HepG2 (cell line): ENCODE results near the gene SEPTIN12. TPM values are rescaled to one million over a fixed set of nuclear protein-coding genes. Genes with fewer than 3 reads are reported as not detected.
A peak's percentile ranks its signal among the peaks of the same experiment; 100 is the strongest.

ENCODE experiments used
- ATF1 ChIP-seq: IDR thresholded peaks from 2 replicates; pipeline ENCODE4 v1.6.1; 2016; ENCODE audit warnings: mild to moderate bottlenecking, control low read depth
- ATF7-NPFF ChIP-seq: sonication (generic); formaldehyde crosslinking; IDR thresholded peaks from 2 replicates; pipeline ENCODE4 v1.8.1; 2023; ENCODE audit warnings: mild to moderate bottlenecking, low read depth, missing genetic modification reagents, moderate library complexity
- BCL3 ChIP-seq: sonication (generic); formaldehyde crosslinking; IDR thresholded peaks from 2 replicates; pipeline ENCODE4 v1.5.1; 2020; ENCODE audit warnings: mild to moderate bottlenecking, missing genetic modification reagents, moderate library complexity
- BRF2 ChIP-seq: sonication (generic); formaldehyde crosslinking; IDR thresholded peaks from 2 replicates; pipeline ENCODE4 v1.8.1; 2022; ENCODE audit warnings: mild to moderate bottlenecking, missing genetic modification reagents
- HBP1 ChIP-seq: IDR thresholded peaks from 2 replicates; pipeline ENCODE4 v1.6.1; 2016; ENCODE audit warnings: low read depth, control low read depth
- HDAC1 ChIP-seq: sonication (generic); formaldehyde crosslinking; IDR thresholded peaks from 2 replicates; pipeline ENCODE4 v1.5.1; 2020; ENCODE audit warnings: mild to moderate bottlenecking, missing genetic modification reagents
- HINFP ChIP-seq: sonication (generic); formaldehyde crosslinking; IDR thresholded peaks from 2 replicates; pipeline ENCODE4 v1.4.0; 2020; ENCODE audit warnings: low read depth, mild to moderate bottlenecking, missing genetic modification reagents
- KAT7 ChIP-seq: IDR thresholded peaks from 2 replicates; pipeline ENCODE4 v1.6.1; 2018; ENCODE audit warnings: borderline replicate concordance, missing compliant biosample characterization
- KLF13 ChIP-seq: sonication (generic); formaldehyde crosslinking; IDR thresholded peaks from 2 replicates; pipeline ENCODE4 v1.4.0; 2020; ENCODE audit warnings: mild to moderate bottlenecking, missing genetic modification reagents
- MLX ChIP-seq: IDR thresholded peaks from 2 replicates; pipeline ENCODE4 v1.6.1; 2016
- SIN3B ChIP-seq: fragments of 150-350 bp; IDR thresholded peaks from 2 replicates; pipeline ENCODE4 v1.6.1; 2014; ENCODE audit warnings: low read length
- SNRNP70 ChIP-seq: fragments of 200-400 bp; formaldehyde crosslinking; IDR thresholded peaks from 2 replicates; pipeline ENCODE4 v1.6.1; 2017; ENCODE audit warnings: mild to moderate bottlenecking, low read depth, low read length, moderate library complexity
- TBX2 ChIP-seq: sonication (generic); formaldehyde crosslinking; IDR thresholded peaks from 2 replicates; pipeline ENCODE4 v1.5.0; 2020; ENCODE audit warnings: missing genetic modification reagents, mild to moderate bottlenecking, borderline replicate concordance
- THRA ChIP-seq: sonication (generic); formaldehyde crosslinking; IDR thresholded peaks from 2 replicates; pipeline ENCODE4 v1.4.0; 2020; ENCODE audit warnings: missing genetic modification reagents, borderline replicate concordance
- ZBTB46 ChIP-seq: sonication (generic); formaldehyde crosslinking; IDR thresholded peaks from 2 replicates; pipeline ENCODE4 v1.4.0; 2020; ENCODE audit warnings: mild to moderate bottlenecking, missing genetic modification reagents, borderline replicate concordance
- ZNF546 ChIP-seq: sonication (generic); formaldehyde crosslinking; conservative IDR thresholded peaks from 2 replicates; pipeline ENCODE4 v1.8.1; 2023; ENCODE audit warnings: mild to moderate bottlenecking, missing genetic modification reagents
- ZNF704 ChIP-seq: sonication (generic); formaldehyde crosslinking; IDR thresholded peaks from 2 replicates; pipeline ENCODE4 v1.8.1; 2023; ENCODE audit warnings: mild to moderate bottlenecking, inconsistent platforms, moderate library complexity, missing genetic modification reagents, borderline replicate concordance
- polyA plus RNA-seq, 8 experiments: library from polyadenylated mRNA; depleted of rRNA in 3 of 8; stranded (reverse) in 7 of 8; unstranded in 1 of 8; fragments of >200 nt; fragmentation: Illumina TruSeq in 4 of 8; extraction: Trizol in 4 of 8; gene quantifications; 2 replicates each; pipeline versions ENCODE4 v1.2.1 to v1.2.3, GENCODE V29; 2011 to 2016; ENCODE audit warnings: low read depth in 4 of 8, missing spikeins in 1 of 8, mixed read lengths in 1 of 8; ENCODE audit not compliant: insufficient read depth in 1 of 8
- total RNA-seq, 5 experiments: library from RNA; depleted of rRNA; stranded (reverse); fragments of >200 nt; fragmentation: Illumina TruSeq; extraction: Trizol; gene quantifications; 2 replicates each; pipeline ENCODE4 v1.2.3, GENCODE V29; 2016; ENCODE audit warnings: low read depth in 1 of 5

Gene SEPTIN12
- total and polyA plus RNA-seq, 2 of the 13 experiments (the other 11 are each of a cell fraction or from before 2014, with no cell fraction given), result 0.22 TPM; not detected in 1

GRCh38 chr16:4766875-4767628 is 21.1 kb downstream of the SEPTIN12 start, which contains the start of gene ZNF500 (continued):
- TF ChIP-seq ZNF546 (CRISPR knock-in tag) (peak; percentile 89), ATF1 (CRISPR knock-in tag) (no peak), HDAC1 (CRISPR knock-in tag) (peak; percentile 81), KAT7 (CRISPR knock-in tag) (peak; percentile 87), KLF13 (CRISPR knock-in tag) (no peak), HBP1 (peak; percentile 84), SNRNP70 (no peak), ATF7-NPFF (peak; percentile 85), BCL3 (CRISPR knock-in tag) (no peak), TBX2 (peak; percentile 76), ZNF704 (CRISPR knock-in tag) (0 out of 2 replicates have a peak, but pooled peaks have one; percentile 53), BRF2 (CRISPR knock-in tag) (no peak), HINFP (CRISPR knock-in tag) (peak; percentile 70; the same call in 1 of the 2 replicates), ZBTB46 (CRISPR knock-in tag) (0 out of 2 replicates have a peak, but pooled peaks have one; percentile 47), SIN3B (0 out of 2 replicates have a peak, but pooled peaks have one; percentile 52), THRA (CRISPR knock-in tag) (peak; percentile 83), MLX (CRISPR knock-in tag) (0 out of 2 replicates have a peak, but pooled peaks have one; percentile 6)
